Measurements from ENCODE around the gene TRIM69.

DNA sequence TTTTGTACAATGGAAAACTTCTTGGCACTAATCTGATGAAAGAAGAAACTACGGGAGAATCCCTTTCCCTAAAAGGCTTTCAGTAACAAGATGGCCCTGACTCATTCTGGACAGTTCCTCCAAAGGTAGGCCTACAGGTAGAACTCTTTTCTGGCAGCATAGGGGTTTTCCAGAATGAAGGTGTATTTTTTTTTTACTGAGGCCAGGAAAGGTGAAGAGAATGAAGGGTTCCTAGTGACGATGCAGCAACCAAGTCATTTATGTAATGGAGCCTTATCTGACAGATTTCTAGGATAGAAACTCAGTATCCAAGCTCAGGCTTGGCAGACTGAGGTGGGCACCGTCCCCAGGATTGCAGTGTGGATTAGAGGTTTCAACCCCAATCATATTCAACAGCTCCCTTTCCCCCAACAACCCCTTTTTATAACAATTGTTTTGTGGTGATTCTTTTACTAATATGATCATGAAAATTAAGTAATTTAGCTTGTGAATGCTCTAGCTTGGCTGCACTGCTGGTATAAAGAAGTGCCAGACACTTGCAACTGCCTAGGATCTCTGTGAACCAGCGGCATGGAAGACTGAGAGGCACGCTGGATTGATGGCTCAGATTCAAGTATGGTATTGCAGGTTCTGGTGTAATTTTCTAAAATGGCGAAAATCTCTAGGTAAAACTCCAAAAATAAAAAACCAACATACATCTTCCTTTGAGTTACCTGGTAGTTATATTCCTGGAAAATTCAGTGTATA lies 8.7 kb upstream of the TRIM69 start:
- TF ChIP-seq, protein P1, sequence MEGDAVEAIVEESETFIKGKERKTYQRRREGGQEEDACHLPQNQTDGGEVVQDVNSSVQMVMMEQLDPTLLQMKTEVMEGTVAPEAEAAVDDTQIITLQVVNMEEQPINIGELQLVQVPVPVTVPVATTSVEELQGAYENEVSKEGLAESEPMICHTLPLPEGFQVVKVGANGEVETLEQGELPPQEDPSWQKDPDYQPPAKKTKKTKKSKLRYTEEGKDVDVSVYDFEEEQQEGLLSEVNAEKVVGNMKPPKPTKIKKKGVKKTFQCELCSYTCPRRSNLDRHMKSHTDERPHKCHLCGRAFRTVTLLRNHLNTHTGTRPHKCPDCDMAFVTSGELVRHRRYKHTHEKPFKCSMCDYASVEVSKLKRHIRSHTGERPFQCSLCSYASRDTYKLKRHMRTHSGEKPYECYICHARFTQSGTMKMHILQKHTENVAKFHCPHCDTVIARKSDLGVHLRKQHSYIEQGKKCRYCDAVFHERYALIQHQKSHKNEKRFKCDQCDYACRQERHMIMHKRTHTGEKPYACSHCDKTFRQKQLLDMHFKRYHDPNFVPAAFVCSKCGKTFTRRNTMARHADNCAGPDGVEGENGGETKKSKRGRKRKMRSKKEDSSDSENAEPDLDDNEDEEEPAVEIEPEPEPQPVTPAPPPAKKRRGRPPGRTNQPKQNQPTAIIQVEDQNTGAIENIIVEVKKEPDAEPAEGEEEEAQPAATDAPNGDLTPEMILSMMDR (IDR thresholded peaks at IDR 0.05): no peak
- no peak for TF ChIP-seq POLR2A (IDR thresholded peaks at IDR 0.05; ENCODE audit: low read depth)
- no peak for TF ChIP-seq POLR2AphosphoS5 (IDR thresholded peaks at IDR 0.05)
